HG03066 (cell line): ENCODE results near the gene SPAG16.
"Not testable (repeated sequence)": the region's sequence is repeated elsewhere in the genome, so short reads cannot be mapped to it uniquely, and the experiment has no call there.

Experiments used
- ATAC-seq: cut with Tn5 transposase; IDR thresholded peaks from one replicate; pipeline ENCODE4 v1.9.1; 2021; ENCODE audit warnings: low read depth; ENCODE audit not compliant: unreplicated experiment

The SPAG16 gene

DNA sequence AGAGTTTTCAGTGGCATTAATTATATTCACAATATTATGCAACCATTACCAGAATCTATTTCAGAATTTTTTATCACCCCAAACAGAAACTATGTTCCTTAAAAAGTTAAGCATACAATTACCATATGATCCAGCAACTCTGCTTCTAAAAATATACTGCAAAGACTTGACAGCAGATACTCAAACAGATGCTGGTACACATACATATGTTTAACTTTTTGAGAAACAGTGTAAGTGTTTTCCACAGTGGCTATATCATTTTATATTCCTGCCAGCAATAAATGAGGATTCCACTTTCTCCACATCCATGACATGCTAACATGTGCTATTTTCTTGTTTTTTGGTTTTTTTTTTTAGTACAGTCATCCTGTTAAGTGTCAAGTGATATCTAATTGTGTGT is 687.3 kb downstream of the SPAG16 start:
- ATAC-seq: no peak

DNA sequence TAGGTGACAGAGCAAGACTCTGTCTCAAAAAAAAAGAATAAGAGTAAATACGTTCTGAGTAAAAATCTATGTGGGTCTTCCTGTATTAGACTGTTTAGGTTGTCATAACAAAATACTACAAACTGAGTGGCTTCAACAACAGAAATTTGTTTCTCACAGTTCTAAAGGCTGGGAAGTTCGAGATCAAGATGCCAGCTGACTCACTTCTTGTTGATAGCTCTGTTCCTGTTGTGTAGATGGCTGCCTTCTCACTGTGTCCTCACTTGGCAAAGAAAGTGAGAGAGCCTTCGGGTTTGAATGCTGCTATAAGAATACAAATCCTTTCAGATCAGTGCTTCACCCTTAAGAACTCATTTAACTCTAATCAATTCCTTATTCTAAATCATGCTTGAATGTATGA is 696.6 kb downstream of the SPAG16 start:
- ATAC-seq: no peak

DNA sequence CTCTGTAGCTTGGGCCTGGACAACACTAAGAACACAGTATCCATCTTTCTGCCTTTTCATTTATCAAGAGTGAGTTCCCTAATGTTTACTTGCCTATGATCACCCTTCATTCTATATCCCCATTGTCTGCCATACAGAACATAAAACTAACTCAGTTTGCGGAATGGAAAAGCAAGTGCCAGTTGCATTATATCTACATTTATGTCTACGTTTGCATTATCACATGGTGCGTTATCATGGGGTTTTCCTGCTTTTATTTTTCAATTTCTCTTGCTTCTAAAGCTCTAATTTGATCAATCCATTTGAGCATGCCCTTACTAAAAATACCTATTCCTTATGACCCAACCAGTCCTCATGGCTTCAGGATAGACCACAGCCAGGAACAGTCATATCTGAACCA is 704.9 kb downstream of the SPAG16 start:
- no peak for ATAC-seq

GRCh38 chr2:213991453-213992108 is 707.3 kb downstream of the SPAG16 start:
- ATAC-seq: no peak

DNA sequence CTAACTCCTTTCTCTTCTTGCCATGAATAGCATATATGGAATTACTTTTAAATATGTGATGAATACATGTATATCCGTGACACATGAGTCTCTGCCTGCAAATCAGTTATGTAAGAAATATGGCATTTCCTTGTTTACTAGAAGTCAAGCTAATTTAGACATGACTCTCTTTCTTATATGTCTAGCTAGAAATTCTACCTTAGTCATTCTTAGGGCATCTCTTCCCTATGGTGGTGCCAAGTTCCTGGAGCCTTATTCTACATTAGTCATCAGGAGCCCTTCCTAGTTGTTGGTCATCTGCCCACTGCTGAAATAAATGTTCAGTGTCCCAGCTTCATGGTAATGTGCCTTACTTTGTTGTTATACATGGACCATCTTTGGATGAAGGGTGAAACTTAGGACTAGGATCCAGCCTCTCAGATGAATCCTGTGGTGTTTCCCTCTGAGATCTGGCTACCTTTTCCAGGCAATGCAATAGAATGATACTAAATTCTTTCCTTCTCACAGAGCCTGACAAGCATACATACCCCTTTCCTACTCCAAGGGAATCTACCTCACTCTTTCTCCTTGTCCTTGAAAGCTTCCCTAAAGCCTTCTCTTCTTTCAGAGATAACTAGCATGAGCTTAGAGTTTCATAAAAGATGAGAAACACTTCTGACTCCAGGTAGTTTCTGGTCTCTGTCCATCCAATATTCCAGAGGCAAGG is 711.3 kb downstream of the SPAG16 start:
- ATAC-seq: no peak

DNA sequence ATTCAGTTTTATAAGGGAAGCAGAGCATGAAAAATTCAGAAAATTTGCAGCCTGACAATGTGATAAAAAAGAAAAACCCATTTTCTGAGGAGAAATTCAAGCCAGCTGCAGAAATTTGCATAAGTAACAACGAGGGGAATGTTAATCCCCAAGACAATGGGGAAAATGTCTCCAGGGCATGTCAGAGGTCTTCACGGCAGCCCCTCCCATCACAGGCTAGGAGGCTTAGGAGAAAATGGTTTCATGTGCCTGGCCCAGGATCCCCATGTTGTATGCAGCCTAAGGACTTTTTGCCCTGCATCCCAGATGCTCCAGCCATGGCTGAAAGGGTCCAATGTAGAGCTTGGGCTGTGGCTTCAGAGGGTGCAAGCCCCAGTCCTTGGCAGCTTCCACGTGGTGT is 714.7 kb downstream of the SPAG16 start:
- ATAC-seq: not testable (repeated sequence)

DNA sequence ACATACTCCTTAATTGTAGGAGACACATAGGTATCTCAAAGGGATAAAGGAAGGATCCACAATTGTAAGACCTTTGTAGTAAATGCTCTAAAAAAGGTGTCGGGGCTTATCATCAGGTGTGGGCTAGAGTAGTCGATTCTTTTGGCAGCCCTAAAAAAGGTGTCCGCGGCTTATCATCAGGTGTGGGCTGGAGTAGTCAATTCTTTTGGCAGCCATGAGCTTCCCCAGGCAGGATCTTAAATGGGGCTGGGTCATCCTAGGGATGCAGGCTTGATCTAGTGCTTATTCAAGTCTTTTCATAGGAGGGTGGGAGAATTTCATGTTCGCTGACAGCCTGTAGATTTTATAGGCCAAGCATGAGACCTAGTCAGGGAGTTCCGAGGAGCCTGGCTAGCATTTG is 720.2 kb downstream of the SPAG16 start:
- no peak for ATAC-seq

GRCh38 chr2:214005337-214005736 is 721.1 kb downstream of the SPAG16 start:
- no peak for ATAC-seq

DNA sequence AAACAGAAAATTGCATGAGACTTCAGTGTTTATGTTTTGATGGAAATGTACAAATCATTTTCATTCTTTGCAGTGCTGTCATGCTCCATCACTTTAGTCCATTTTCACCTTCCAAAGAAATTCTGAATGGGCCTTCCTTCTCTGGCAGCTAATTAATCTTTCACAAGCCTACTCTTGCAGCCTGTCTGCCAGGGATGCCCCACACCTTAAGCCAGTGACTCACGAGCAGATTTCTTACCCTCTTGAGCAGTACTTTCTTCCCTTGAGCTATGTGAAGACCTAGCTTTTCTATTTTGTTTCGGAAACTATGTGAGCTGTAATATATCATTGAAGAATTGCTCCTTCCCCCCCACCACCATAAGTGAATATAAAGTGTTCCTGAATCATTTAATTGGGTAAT is 722.3 kb downstream of the SPAG16 start:
- ATAC-seq: no peak

GRCh38 chr2:214011676-214012075 is 727.4 kb downstream of the SPAG16 start:
- ATAC-seq: no peak

DNA sequence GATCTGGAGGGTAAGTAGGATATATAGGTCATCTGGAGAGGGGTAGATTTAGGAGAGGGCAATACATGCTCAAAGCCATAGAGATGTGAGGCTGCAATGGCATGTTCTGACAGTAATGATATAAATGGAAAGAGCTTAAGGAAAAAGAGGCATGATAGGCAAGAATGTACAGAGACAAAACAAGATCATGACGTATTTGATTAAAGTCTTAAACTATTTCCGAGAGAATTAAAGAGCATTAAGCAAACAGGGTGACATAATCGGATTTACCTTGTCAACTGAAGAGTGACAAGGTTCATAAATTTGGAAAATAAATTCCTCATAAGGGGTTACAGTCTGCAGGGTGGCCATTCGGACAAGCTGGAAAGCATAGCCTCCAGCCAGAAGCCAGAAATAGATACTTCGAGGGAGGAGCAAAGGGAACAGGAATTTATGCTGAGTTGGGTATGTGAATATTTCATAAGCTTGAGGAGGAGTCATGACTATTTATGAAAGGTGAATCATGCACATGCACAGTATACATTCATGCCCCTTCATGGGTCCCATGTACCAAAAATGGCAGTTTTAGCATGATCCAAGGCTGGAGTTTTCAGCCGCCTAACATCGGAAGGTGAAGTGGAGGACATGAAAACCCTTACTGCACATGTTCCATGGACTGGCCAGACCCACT is 730.4 kb downstream of the SPAG16 start:
- ATAC-seq: no peak

DNA sequence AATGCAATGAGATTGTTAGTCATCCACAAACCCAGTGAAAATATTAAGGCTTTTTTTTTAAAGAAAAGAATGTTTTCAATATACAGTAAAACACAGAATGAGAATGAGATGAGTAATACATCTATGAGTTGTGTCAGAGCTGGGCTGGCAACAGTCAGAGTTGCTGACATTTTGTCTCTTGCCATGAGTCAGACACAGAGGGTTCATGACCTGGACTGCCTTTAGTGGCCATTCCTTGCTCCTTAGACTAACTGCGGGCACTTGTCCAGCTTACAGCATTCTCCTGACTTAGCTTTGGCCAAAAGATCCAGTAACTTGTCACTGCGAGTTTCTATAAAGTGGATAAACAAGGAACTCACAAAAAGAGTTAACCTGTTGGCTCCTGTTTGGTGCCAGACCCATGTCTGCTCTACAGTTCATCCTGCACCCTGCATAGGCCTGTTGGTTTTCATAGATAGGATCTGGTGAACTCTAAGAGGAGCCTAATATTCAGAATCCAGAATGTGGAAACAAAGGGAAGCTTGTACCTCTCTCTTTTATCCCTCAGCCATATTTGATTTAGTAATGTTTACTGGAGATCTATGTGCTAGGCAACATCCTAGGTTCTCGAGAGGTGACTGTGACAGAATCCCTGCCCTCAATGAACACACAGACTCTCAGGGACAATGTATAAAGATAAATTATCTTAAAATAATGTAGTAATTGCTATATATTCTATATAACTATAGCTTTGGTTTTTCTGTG is 735.1 kb downstream of the SPAG16 start:
- no peak for ATAC-seq

GRCh38 chr2:214019973-214020345 is 735.7 kb downstream of the SPAG16 start:
- ATAC-seq: no peak

DNA sequence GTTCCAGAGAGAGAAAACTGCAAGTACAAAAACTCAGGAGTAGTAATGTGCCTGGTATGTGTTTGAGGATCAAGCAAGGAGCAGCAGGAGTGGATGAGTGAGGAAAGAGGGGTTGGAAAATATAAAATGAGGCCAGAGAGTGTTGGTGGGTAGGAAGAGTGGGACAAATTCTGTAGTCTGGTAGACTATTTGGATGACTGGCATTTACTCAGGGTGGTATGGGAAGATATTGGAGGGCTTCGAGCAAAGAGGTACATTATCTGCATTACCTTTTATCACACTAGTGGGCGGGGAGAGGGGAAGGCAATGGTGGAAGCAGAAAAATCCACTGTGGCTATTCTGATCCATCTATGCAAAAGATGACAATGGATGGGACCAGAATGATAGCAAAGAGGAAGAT is 744.9 kb downstream of the SPAG16 start:
- ATAC-seq: no peak

GRCh38 chr2:214031566-214031965 is 747.3 kb downstream of the SPAG16 start:
- no peak for ATAC-seq

GRCh38 chr2:214034417-214034816 is 750.2 kb downstream of the SPAG16 start:
- ATAC-seq: no peak

GRCh38 chr2:214035091-214035852 is 751.0 kb downstream of the SPAG16 start:
- no peak for ATAC-seq

GRCh38 chr2:214035921-214036320 is 751.7 kb downstream of the SPAG16 start:
- no peak for ATAC-seq

GRCh38 chr2:214038186-214038585 is 753.9 kb downstream of the SPAG16 start:
- no peak for ATAC-seq

GRCh38 chr2:214050731-214051130 is 766.5 kb downstream of the SPAG16 start:
- no peak for ATAC-seq
